Loucy (cell line): ENCODE data around the gene TMEM131.

Source experiments
- H2AFZ ChIP-seq: fragments of 200-600 bp; sonication (generic); 2 replicates; pipeline ENCODE4 v1.6.0; 2016; ENCODE audit warnings: antibody characterized with exemption, mild to moderate bottlenecking, low read length, moderate library complexity
- H3F3A ChIP-seq: fragments of 200-600 bp; 2 replicates; pipeline ENCODE4 v1.6.0; 2016; ENCODE audit warnings: antibody characterized with exemption, low read depth, mild to moderate bottlenecking
- H3K27me3 ChIP-seq: fragments of 200-600 bp; sonication (generic); 2 replicates; pipeline ENCODE4 v1.6.1; 2014; ENCODE audit warnings: low read length, mild to moderate bottlenecking; ENCODE audit not compliant: insufficient read depth, poor library complexity, severe bottlenecking
- H3K36me3 ChIP-seq: fragments of 200-600 bp; sonication (generic); 2 replicates; pipeline ENCODE4 v1.6.1; 2016; ENCODE audit warnings: low read length; ENCODE audit not compliant: insufficient read depth
- H3K4me1 ChIP-seq: fragments of 200-600 bp; sonication (generic); 2 replicates; pipeline ENCODE4 v1.5.1; 2014; ENCODE audit warnings: low read length, mild to moderate bottlenecking; ENCODE audit not compliant: insufficient read depth, poor library complexity, severe bottlenecking
- H3K4me2 ChIP-seq: fragments of 200-600 bp; sonication (generic); 2 replicates; pipeline ENCODE4 v1.6.0; 2014; ENCODE audit warnings: antibody characterized with exemption, low read length, low read depth, mild to moderate bottlenecking; ENCODE audit not compliant: poor library complexity, severe bottlenecking
- H3K4me3 ChIP-seq: fragments of 200-600 bp; sonication (generic); 2 replicates; pipeline ENCODE4 v1.5.1; 2014; ENCODE audit warnings: low read length, mild to moderate bottlenecking, mixed read lengths; ENCODE audit not compliant: poor library complexity, severe bottlenecking
- H3K79me2 ChIP-seq: fragments of 200-600 bp; sonication (generic); 2 replicates; pipeline ENCODE4 v1.6.1; 2014; ENCODE audit warnings: low read length; ENCODE audit not compliant: insufficient read depth
- H3K9ac ChIP-seq: fragments of 200-600 bp; sonication (generic); 2 replicates; pipeline ENCODE4 v1.6.0; 2014; ENCODE audit warnings: mild to moderate bottlenecking, low read depth, low read length, moderate library complexity; ENCODE audit not compliant: poor library complexity, severe bottlenecking
- H3K9me2 ChIP-seq: fragments of 200-600 bp; sonication (generic); replicated peaks from 2 replicates; pipeline ENCODE4 v1.6.1; 2016; ENCODE audit warnings: low read depth, low read length, mixed read lengths
- H3K9me3 ChIP-seq: fragments of 200-600 bp; sonication (generic); 2 replicates; pipeline ENCODE4 v1.6.1; 2014; ENCODE audit warnings: mild to moderate bottlenecking, antibody characterized with exemption, low read length, low read depth; ENCODE audit not compliant: insufficient read depth
- H4K20me1 ChIP-seq: fragments of 200-600 bp; sonication (generic); 2 replicates; pipeline ENCODE4 v1.6.0; 2014; ENCODE audit warnings: antibody characterized with exemption, low read length, mild to moderate bottlenecking; ENCODE audit not compliant: insufficient read depth, poor library complexity, severe bottlenecking
- CTCF ChIP-seq: fragments of 200-600 bp; sonication (generic); conservative IDR thresholded peaks from 2 replicates; pipeline ENCODE4 v1.5.1; 2014; ENCODE audit warnings: mild to moderate bottlenecking, antibody characterized with exemption, low read length
- EZH2phosphoT487 ChIP-seq: fragments of 200-600 bp; IDR thresholded peaks from 2 replicates; pipeline ENCODE4 v1.6.1; 2018; ENCODE audit warnings: antibody characterized with exemption, mild to moderate bottlenecking, moderate library complexity, borderline replicate concordance

Gene TMEM131

DNA sequence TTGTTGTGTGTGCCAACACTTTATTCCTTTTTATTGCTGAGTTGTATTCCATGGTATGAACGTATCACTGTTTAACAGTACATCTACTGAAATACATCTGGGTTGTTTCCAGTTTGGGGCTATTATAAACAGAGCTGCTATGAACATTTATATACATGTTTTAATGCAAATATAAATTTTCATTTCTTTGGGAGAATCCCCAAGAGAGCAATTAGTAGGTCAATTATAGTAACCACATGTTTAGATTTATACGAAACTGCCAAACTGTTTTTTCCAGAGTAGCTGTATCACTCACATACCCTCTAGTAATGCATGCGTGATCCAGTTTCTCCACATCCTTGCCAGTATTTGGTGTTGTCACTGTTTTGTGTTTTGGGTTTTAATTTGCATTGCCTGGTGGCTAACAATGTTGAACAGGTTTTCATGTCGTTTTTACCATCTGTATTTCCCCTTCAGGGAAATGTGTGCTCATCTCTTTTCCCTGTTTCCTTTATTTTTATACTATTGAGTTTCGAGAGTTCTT is 81.0 kb downstream of the TMEM131 start:
- H3F3A ChIP-seq: no peaks in the 10 kb centered on the region
- H3K4me2 ChIP-seq: no peak overlapping the region
- peaks cover 13% of the 10 kb centered on the region for H4K20me1 ChIP-seq
- peaks cover 28% of the 10 kb centered on the region; the same call in 1 of the 2 replicates for H3K79me2 ChIP-seq
- no peaks in the 10 kb centered on the region for H3K27me3 ChIP-seq
- H2AFZ ChIP-seq: no peak overlapping the region
- no peak overlapping the region for H3K4me3 ChIP-seq
- no peak for TF ChIP-seq CTCF
- H3K9me2 ChIP-seq: no peaks in the 10 kb centered on the region
- no peak overlapping the region for H3K9ac ChIP-seq
- no peaks in the 10 kb centered on the region for H3K9me3 ChIP-seq
- no peaks in the 10 kb centered on the region; the same call in 1 of the 2 replicates for H3K36me3 ChIP-seq
- peaks cover 30% of the 10 kb centered on the region for H3K4me1 ChIP-seq

DNA sequence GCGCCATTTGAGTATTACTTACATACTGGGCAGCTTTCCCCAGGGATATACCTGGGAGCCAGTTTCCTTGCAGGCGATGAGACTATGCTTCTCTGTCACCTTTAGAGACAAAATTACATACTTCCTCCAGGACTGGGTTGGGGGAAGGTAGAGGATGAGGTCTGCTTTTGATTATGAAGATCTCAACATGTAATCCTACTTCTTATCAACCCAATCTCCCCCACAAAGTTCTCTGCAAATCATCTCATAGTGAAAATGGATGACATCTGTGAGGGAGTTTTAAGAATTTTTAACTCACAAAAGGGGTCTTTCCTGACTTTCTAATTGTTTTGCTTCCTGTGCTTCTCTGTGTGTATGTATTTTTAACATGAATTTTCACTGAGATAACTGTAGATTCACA is 81.9 kb downstream of the TMEM131 start:
- H3K9ac ChIP-seq: no peak overlapping the region
- no peak overlapping the region for H3K4me3 ChIP-seq
- H3K4me1 ChIP-seq: peaks cover 34% of the 10 kb centered on the region
- H3K9me2 ChIP-seq: no peaks in the 10 kb centered on the region
- no peaks in the 10 kb centered on the region for H3K36me3 ChIP-seq
- H2AFZ ChIP-seq: no peak overlapping the region
- H3K79me2 ChIP-seq: peaks cover 31% of the 10 kb centered on the region; the same call in 1 of the 2 replicates
- H4K20me1 ChIP-seq: peaks cover 13% of the 10 kb centered on the region
- H3K27me3 ChIP-seq: no peaks in the 10 kb centered on the region
- TF ChIP-seq CTCF (no peak), EZH2phosphoT487 (no peak)
- H3F3A ChIP-seq: no peaks in the 10 kb centered on the region
- no peak overlapping the region for H3K4me2 ChIP-seq
- no peaks in the 10 kb centered on the region for H3K9me3 ChIP-seq

DNA sequence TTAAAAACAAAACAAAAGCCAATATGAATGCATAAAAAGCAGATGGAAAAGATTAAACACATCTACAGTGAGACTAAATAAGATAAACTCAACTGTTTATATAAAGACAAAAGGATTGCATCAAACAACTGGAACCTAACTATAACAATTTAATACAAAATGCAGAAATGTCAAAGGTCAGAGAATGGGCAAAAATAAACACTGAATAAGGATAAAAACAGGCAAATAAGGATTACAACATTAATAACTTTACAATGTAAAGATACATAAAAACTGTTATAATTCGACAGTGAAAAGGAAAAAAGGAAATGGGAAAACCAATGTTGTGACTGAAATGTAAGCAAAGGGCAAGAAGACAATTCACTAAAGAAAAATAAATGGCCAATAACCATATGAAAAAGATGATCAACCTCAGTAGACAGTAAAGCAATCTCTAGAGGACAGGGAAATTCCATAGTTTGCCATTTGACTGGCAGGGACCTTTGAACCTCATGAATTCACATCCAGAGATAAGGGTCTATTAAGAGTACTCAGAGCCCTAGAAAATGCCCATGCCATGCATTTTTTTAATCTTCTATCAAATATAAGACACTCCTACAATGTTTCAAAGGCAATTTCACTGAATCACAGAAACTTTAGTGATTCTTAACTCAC is 83.7 kb downstream of the TMEM131 start:
- no peak for TF ChIP-seq EZH2phosphoT487
- TF ChIP-seq CTCF: no peak
- Histone ChIP-seq H3K4me3 (no peak overlapping the region), H3F3A (no peaks in the 10 kb centered on the region), H2AFZ (no peak overlapping the region), H3K9me2 (no peaks in the 10 kb centered on the region), H4K20me1 (peaks cover 13% of the 10 kb centered on the region), H3K36me3 (peaks cover 2% of the 10 kb centered on the region; the same call in 1 of the 2 replicates), H3K27me3 (no peaks in the 10 kb centered on the region), H3K4me2 (peak overlapping the region; percentile 25), H3K79me2 (peaks cover 26% of the 10 kb centered on the region; the same call in 1 of the 2 replicates), H3K9ac (no peak overlapping the region), H3K4me1 (peaks cover 46% of the 10 kb centered on the region), H3K9me3 (no peaks in the 10 kb centered on the region)
